Measurements from ENCODE around the gene HMGB4. TPM values are rescaled to one million over a fixed set of nuclear protein-coding genes. Genes with fewer than 3 reads are reported as not detected.

Gene HMGB4
- total and polyA plus RNA-seq, 9 donors = not detected

DNA sequence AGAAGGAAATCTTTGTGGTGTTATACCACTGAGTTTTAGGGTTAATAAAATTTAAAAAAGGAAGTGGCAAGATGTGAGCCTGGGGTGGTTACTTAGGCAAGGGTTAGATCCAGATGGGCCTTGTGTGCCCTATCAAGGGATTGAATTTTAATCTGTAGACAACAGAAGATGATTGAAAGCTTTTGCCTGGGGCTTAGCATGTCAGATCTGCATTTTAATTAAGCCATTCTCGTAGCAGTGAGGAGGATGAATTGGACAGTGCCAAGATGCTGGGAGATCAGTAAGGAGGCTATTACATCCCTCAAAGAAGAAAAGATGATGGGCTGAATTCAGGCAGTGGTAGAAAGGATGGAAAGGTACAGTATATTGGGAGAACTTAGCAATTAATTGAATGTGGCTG lies 42.3 kb downstream of the HMGB4 start:
- 44 to 51% (median 48%) methylated on average over 1 of the region's 1 CpG for WGBS, 3 donors
- H3K27ac ChIP-seq = no peak overlapping the region
- intact Hi-C loops (cut with DNase I) = no loop called here
- H3K9me3 ChIP-seq = no peaks in the 10 kb centered on the region
- H3K4me3 ChIP-seq = no peak overlapping the region
- no peaks in the 10 kb centered on the region for H3K27me3 ChIP-seq
- DNase-seq = no peak
- no peaks in the 10 kb centered on the region for H3K36me3 ChIP-seq
- no peaks in the 10 kb centered on the region for H3K4me1 ChIP-seq (ENCODE audit: insufficient read depth)
- TF ChIP-seq EP300 (IDR thresholded peaks at IDR 0.05) = no peak
- TF ChIP-seq POLR2A (IDR thresholded peaks at IDR 0.05) = no peak
- TF ChIP-seq, protein P1, sequence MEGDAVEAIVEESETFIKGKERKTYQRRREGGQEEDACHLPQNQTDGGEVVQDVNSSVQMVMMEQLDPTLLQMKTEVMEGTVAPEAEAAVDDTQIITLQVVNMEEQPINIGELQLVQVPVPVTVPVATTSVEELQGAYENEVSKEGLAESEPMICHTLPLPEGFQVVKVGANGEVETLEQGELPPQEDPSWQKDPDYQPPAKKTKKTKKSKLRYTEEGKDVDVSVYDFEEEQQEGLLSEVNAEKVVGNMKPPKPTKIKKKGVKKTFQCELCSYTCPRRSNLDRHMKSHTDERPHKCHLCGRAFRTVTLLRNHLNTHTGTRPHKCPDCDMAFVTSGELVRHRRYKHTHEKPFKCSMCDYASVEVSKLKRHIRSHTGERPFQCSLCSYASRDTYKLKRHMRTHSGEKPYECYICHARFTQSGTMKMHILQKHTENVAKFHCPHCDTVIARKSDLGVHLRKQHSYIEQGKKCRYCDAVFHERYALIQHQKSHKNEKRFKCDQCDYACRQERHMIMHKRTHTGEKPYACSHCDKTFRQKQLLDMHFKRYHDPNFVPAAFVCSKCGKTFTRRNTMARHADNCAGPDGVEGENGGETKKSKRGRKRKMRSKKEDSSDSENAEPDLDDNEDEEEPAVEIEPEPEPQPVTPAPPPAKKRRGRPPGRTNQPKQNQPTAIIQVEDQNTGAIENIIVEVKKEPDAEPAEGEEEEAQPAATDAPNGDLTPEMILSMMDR (IDR thresholded peaks at IDR 0.05) = no peak

DNA sequence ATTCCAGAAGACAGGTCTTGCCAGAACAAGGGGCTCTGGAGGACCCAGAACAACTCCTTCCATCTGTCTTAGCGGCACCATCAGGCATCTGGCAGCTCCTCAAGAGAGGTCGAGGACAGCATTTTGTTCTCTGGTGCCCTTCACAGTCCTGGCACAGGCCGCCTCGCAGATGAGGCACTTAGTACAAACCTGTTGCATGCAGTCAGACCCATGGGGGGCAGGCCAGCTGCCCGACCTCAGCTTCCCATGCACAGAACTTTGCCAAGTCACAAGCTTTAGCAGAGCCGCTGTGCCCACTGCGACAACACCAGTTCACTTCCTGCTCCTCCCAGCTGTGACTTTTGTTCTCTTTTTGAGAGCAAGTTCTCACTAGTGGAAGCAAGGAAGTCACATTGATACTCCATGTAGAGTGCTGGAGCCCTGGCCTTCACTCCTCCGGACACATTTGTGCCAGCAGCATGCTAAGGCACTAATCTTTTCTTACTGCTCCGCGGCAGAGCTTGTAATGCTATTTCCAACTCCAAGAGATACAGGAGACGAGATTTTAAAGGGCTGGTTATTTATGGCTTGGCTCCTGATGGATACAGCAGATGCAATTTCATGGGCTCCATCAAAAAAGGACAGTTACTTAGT lies 44.6 kb downstream of the HMGB4 start:
- DNase-seq = no peak
- Histone ChIP-seq H3K27ac (no peak overlapping the region), H3K27me3 (no peaks in the 10 kb centered on the region), H3K4me1 (ENCODE audit: insufficient read depth) (no peaks in the 10 kb centered on the region), H3K9me3 (no peaks in the 10 kb centered on the region), H3K4me3 (no peak overlapping the region), H3K36me3 (no peaks in the 10 kb centered on the region)
- intact Hi-C loops (cut with DNase I) = no loop called here
- TF ChIP-seq POLR2A (IDR thresholded peaks at IDR 0.05) (no peak), EP300 (IDR thresholded peaks at IDR 0.05) (no peak)
- TF ChIP-seq, protein P1 (IDR thresholded peaks at IDR 0.05) = no peak
- 63 to 76% (median 65%) methylated on average over 11 of the region's 11 CpGs for WGBS, 3 donors
